Fibroblast of the aortic adventitia (primary cell): ENCODE data around the gene CHMP1B. TPM values are rescaled to one million over a fixed set of nuclear protein-coding genes. Genes with fewer than 3 reads are reported as not detected.
"Not testable (repeated sequence)": the region's sequence is repeated elsewhere in the genome, so short reads cannot be mapped to it uniquely, and the experiment has no call there.

Experiments used
- DNase-seq: peaks from one replicate; pipeline ENCODE4 v3.0.0-alpha.2; 2010; ENCODE audit warnings: low read depth
- H3K4me3 ChIP-seq: 2 replicates; pipeline ENCODE4 v1.5.1; 2011; ENCODE audit warnings: low read depth, mild to moderate bottlenecking, control low read depth, low read length, moderate library complexity
- total RNA-seq: library from RNA; depleted of rRNA; stranded (reverse); fragments of >200 nt; gene quantifications from 2 replicates; pipeline ENCODE4 v1.2.3, GENCODE V29; 2012; ENCODE audit warnings: low replicate concordance
- TF ChIP-seq, protein P1 (sequence below): IDR thresholded peaks from 2 replicates; pipeline ENCODE4 v1.5.1; 2011; ENCODE audit warnings: mild to moderate bottlenecking, low read length, control low read depth, inconsistent platforms; ENCODE audit not compliant: insufficient read depth

Gene CHMP1B
- total RNA-seq, 1 donor = 34.5 TPM

DNA sequence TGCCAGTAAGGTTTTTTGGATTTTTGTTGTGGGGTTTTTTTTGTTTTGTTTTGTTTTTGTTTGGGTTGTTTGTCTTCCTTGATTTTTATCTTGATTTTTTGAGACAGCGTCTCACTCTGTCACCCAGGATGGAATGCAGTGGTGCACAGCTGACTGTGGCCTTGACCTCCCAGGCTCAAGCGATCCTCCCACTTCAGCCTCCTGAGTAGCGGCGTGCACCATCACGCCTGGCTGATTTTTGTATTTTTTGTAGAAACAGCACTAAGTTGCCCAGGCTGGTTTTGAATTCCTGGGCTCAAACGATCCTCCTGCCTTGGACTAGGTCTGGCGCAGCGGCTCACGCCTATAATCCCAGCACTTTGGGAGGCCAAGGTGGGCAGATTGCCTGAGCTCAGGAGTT lies 40.5 kb downstream of the CHMP1B start:
- TF ChIP-seq, protein P1, sequence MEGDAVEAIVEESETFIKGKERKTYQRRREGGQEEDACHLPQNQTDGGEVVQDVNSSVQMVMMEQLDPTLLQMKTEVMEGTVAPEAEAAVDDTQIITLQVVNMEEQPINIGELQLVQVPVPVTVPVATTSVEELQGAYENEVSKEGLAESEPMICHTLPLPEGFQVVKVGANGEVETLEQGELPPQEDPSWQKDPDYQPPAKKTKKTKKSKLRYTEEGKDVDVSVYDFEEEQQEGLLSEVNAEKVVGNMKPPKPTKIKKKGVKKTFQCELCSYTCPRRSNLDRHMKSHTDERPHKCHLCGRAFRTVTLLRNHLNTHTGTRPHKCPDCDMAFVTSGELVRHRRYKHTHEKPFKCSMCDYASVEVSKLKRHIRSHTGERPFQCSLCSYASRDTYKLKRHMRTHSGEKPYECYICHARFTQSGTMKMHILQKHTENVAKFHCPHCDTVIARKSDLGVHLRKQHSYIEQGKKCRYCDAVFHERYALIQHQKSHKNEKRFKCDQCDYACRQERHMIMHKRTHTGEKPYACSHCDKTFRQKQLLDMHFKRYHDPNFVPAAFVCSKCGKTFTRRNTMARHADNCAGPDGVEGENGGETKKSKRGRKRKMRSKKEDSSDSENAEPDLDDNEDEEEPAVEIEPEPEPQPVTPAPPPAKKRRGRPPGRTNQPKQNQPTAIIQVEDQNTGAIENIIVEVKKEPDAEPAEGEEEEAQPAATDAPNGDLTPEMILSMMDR = no peak
- no peak overlapping the region for H3K4me3 ChIP-seq
- DNase-seq = no peak

DNA sequence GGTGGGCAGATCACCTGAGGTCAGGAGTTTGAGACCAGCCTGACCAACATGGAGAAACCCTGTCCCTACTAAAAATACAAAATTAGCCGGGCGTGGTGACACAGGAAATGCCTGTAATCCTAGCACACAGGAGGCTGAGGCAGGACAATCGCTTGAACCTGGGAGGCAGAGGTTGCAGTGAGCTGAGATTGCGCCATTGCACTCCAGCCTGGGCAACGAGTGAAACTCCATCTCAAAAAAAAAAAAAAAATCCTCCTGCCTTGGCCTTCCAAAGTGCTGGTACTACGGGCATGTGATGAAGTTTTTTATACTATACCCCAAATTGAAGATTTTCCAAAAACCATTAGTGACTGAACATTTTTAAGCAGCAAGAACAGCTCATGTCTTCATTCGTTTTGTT lies 41.2 kb downstream of the CHMP1B start:
- not testable (repeated sequence) for DNase-seq, H3K4me3 ChIP-seq

DNA sequence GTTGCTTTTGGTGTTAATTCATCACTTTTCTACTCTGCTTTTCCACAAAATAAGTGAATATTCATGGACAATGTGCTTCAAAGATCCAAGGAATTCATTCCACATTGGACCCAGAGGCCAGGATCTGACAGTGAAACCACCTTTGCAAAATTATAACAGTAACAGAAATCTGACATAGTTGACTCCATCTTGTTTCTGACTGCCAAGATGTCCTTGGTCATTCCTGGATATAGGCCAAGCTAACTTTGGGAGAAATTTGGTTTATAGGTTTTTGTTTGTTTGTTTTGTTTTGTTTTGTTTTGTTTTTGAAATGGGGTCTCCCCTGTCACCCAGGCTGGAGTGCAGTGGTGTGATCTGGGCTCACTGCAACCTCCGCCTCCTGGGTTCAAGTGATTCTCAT lies 46.6 kb downstream of the CHMP1B start:
- H3K4me3 ChIP-seq = no peak overlapping the region
- no peak for DNase-seq
- TF ChIP-seq, protein P1 = no peak

DNA sequence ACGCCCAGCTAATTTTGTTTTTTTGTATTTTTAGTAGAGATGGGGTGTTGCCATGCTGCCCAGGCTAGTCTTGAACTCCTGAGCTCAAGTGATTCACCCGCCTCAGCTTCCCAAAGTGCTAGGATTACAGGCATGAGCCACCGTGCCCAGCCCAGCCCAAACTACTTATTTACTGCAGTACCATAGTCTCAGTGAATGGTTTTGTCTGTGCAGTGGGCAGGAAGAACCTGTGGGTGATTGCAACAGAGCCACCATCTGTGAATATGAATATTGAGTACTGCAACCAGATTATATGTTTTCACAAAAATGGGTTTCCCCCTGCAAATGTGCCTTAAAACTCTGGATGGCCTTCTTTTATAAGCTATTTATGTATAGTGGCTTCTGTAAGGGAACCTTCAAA lies 47.9 kb downstream of the CHMP1B start:
- TF ChIP-seq, protein P1 = no peak
- no peak for DNase-seq
- H3K4me3 ChIP-seq = no peak overlapping the region

DNA sequence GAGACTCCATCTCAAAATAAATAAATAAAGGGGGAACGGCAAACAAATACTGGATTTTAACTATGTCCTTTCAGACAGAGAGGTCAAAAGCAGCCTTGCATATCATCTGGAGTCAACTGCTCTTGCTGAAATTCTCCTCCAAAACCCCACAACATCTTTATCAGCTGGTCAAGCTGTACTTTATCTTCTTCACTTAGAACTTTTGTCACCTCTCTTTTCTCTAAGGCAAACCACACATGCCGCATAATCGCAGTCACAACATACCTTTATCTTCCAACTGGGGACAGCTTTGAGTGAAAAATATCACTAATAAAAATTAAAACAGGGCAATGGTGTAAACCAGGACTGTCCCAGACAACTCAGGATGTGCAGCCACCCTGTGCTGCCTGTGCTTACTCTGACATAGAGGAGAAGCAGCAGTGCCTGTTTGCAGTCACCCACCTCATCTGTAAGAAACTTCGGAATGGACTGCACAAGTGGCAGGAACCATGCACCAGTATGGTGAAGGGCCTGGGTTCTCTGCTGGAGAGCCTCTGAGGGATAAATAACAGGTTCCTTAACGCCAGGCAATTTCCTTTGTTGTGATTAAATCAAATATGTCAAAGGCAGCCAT lies 50.7 kb downstream of the CHMP1B start:
- no peak overlapping the region for H3K4me3 ChIP-seq
- TF ChIP-seq, protein P1 = no peak
- no peak for DNase-seq

DNA sequence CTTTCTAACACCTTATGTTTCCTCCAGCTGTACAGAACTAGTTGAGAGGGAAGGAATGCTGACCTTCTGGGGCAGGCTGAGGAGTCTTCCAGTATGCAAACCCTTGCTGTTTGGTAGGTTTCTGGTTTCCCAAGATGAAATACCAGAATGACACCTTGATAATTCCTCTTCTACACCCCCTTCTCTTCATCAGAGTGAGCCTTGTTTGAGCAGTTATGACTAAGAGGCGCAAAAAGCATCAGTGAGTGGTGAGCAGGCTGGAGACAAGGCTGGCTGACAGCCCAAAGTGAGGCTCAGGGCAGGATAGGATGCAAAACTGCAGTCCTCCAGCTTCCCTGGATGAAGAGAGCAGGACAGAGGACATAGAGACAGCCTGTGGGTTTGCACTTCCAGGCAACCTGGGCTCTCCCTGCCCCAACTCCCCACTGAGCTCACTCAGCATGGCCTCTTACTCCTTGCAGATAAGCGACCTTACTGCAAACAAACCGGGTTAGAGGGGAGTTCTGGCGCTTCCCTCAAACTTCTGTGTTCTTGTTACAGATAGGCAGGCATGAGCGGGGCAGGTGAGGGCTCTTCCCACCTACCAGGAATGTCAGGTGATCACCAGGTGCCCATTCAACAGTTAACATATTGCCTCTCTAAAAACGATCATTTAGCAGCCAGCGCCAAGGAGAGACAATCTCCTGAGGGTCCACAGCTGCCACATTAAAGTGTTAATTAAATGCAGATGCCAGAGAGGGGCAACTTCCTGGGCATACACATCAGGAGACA lies 51.5 kb downstream of the CHMP1B start:
- peak; percentile 13 for DNase-seq
- TF ChIP-seq, protein P1 = no peak
- H3K4me3 ChIP-seq = no peak overlapping the region

Other genes starting within 250 kb of the CHMP1B start
- not detected in 2 replicates for gene SLC35G4, start 241.8 kb upstream of the CHMP1B start, total RNA-seq
- gene GNAL, start 162.1 kb upstream of the CHMP1B start, total RNA-seq = 0.16 and 0.63 TPM in 2 replicates
- 24.0 and 65.0 TPM in 2 replicates for gene MPPE1, start 56.9 kb downstream of the CHMP1B start, total RNA-seq
- gene IMPA2, start 130.1 kb downstream of the CHMP1B start, total RNA-seq = 6.9 and 14.1 TPM in 2 replicates
- gene ANKRD62, start 242.4 kb downstream of the CHMP1B start, total RNA-seq = not detected in 2 replicates